Measurements from ENCODE around the gene HCN4.

The HCN4 gene

DNA sequence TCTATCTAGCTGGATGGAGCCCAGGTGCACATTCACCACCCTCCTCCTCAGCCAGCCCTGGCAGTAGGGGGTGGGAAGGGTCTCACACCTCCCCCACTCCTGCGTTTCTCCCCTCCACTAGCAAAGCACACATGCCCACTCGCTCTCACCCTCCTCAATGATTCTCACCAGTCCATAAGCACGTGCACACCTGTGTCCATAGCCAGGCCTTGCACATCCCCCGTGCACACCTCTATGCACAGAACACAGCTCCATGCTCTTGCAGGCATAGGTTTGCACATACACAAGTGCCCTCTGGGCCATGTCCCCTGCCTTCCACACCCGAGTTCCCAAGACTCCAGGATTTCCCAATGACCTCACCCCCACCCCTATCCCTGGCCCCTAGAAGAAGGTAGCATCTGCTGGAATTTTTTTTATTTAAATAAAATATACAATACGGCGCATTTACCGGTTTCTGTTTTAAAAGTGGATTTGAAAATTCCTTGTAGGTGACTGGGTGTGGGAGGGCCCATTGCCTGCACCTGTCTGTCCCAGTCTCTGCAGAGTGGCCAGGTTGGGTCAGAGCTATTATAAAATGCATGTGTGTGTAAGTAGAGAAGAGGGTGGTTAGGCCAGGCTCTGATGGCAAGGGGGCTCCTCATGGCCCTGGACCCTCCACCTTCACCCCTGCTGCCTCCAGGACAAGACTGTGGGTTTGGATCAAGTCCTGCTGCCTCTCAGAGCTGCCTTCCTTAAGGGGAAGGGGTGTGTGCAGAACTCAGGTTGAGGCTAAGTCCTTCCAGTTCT lies 49.1 kb downstream of the HCN4 start:
- Histone ChIP-seq H3K9me3 (ENCODE audit: severe bottlenecking) (no peaks in the 10 kb centered on the region), H3K4me3 (ENCODE audit: severe bottlenecking) (no peak overlapping the region), H3K27ac (ENCODE audit: poor library complexity, severe bottlenecking) (no peak overlapping the region), H3K4me1 (ENCODE audit: insufficient read depth, poor library complexity, severe bottlenecking) (no peaks in the 10 kb centered on the region), H3K36me3 (ENCODE audit: low read depth) (no peaks in the 10 kb centered on the region), H3K27me3 (ENCODE audit: insufficient read depth, poor library complexity, severe bottlenecking) (peaks cover 30% of the 10 kb centered on the region)
- DNase-seq (ENCODE audit: low spot score): peak; percentile 17
- ATAC-seq (ENCODE audit: low read depth): peak; percentile 26; the same call in 1 of the 3 replicates
- TF ChIP-seq, protein P1, sequence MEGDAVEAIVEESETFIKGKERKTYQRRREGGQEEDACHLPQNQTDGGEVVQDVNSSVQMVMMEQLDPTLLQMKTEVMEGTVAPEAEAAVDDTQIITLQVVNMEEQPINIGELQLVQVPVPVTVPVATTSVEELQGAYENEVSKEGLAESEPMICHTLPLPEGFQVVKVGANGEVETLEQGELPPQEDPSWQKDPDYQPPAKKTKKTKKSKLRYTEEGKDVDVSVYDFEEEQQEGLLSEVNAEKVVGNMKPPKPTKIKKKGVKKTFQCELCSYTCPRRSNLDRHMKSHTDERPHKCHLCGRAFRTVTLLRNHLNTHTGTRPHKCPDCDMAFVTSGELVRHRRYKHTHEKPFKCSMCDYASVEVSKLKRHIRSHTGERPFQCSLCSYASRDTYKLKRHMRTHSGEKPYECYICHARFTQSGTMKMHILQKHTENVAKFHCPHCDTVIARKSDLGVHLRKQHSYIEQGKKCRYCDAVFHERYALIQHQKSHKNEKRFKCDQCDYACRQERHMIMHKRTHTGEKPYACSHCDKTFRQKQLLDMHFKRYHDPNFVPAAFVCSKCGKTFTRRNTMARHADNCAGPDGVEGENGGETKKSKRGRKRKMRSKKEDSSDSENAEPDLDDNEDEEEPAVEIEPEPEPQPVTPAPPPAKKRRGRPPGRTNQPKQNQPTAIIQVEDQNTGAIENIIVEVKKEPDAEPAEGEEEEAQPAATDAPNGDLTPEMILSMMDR (IDR thresholded peaks at IDR 0.05; ENCODE audit: poor library complexity, severe bottlenecking): no peak

DNA sequence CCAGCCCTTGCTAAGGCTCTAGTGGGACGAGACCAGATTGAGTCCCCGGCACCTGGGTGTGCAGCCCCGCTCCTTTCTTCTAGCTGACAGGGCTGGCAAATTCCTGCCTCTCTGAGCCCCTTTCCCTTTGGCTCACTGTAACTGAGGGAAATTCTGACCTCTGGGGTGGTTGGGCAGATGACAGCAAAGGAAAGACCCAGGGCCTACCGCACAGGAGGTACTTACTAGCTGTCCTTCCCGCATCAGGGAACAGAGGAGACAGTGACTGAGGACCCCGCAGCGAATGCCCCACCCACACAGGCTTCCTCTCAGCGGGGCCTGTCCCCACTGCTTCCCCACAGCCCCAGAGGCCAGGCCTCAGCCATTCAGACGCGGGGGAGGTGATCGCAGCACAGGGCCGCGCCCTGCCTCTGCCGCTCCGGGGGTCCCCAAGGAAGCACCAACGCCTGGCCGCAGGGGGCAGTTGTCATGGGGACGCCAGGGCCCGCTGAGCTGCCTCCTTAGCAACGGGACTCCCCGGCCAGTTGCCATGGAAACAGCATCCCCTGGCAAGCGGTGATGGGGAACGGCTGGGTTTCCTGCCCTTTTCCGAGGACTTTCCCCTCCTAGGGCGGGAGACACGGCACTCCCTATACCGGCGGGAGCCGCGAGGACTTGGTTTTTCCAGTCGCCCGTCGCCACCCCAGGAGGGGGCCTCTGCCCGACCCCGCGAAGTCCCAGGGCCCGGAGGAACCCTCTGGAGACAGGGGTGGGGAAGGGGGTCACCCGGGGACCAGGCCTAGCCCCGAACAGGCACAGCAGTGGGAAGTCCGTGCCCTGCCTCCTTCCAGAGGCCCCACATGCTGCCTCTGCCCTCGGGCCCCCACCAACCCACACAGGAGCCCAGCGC lies 50.1 kb downstream of the HCN4 start:
- H3K36me3 ChIP-seq (ENCODE audit: low read depth): no peaks in the 10 kb centered on the region
- ATAC-seq (ENCODE audit: low read depth) (peak; percentile 6; the same call in 1 of the 3 replicates), DNase-seq (ENCODE audit: low spot score) (peak; percentile 65)
- peaks cover 30% of the 10 kb centered on the region for H3K27me3 ChIP-seq (ENCODE audit: insufficient read depth, poor library complexity, severe bottlenecking)
- no peak overlapping the region for H3K27ac ChIP-seq (ENCODE audit: poor library complexity, severe bottlenecking)
- H3K9me3 ChIP-seq (ENCODE audit: severe bottlenecking): no peaks in the 10 kb centered on the region
- no peak overlapping the region for H3K4me3 ChIP-seq (ENCODE audit: severe bottlenecking)
- TF ChIP-seq, protein P1 (IDR thresholded peaks at IDR 0.05; ENCODE audit: poor library complexity, severe bottlenecking): no peak
- no peaks in the 10 kb centered on the region for H3K4me1 ChIP-seq (ENCODE audit: insufficient read depth, poor library complexity, severe bottlenecking)

GRCh38 chr15:73317651-73318462 lies 50.9 kb downstream of the HCN4 start:
- H3K9me3 ChIP-seq (ENCODE audit: severe bottlenecking): no peaks in the 10 kb centered on the region
- no peaks in the 10 kb centered on the region for H3K4me1 ChIP-seq (ENCODE audit: insufficient read depth, poor library complexity, severe bottlenecking)
- H3K4me3 ChIP-seq (ENCODE audit: severe bottlenecking): no peak overlapping the region
- ATAC-seq (ENCODE audit: low read depth): no peak
- TF ChIP-seq, protein P1 (IDR thresholded peaks at IDR 0.05; ENCODE audit: poor library complexity, severe bottlenecking): no peak
- H3K27ac ChIP-seq (ENCODE audit: poor library complexity, severe bottlenecking): no peak overlapping the region
- no peaks in the 10 kb centered on the region for H3K36me3 ChIP-seq (ENCODE audit: low read depth)
- peaks cover 30% of the 10 kb centered on the region for H3K27me3 ChIP-seq (ENCODE audit: insufficient read depth, poor library complexity, severe bottlenecking)
- DNase-seq (ENCODE audit: low spot score): peak; percentile 43

- H3K27me3 ChIP-seq (ENCODE audit: insufficient read depth, poor library complexity, severe bottlenecking): peaks cover 24% of the 10 kb centered on the region
- DNase-seq (ENCODE audit: low spot score) (no peak), ATAC-seq (ENCODE audit: low read depth) (no peak)
- no peaks in the 10 kb centered on the region for H3K9me3 ChIP-seq (ENCODE audit: severe bottlenecking)
- H3K27ac ChIP-seq (ENCODE audit: poor library complexity, severe bottlenecking): no peak overlapping the region
- no peak overlapping the region for H3K4me3 ChIP-seq (ENCODE audit: severe bottlenecking)
- TF ChIP-seq, protein P1 (IDR thresholded peaks at IDR 0.05; ENCODE audit: poor library complexity, severe bottlenecking): no peak
- H3K36me3 ChIP-seq (ENCODE audit: low read depth): no peaks in the 10 kb centered on the region
- no peaks in the 10 kb centered on the region for H3K4me1 ChIP-seq (ENCODE audit: insufficient read depth, poor library complexity, severe bottlenecking)
These were observed 54.9 kb downstream of the HCN4 start for GRCh38 chr15:73313861-73314260.
